GM12891 (cell line): ENCODE measurements around the gene SERPINE2.

Source experiments
- PAX5 ChIP-seq: IDR thresholded peaks from 2 replicates; pipeline ENCODE4 v1.6.1; 2011; ENCODE audit warnings: low read length, moderate library complexity, mild to moderate bottlenecking; ENCODE audit not compliant: insufficient read depth, severe bottlenecking
- POLR2A ChIP-seq: IDR thresholded peaks from 2 replicates; pipeline ENCODE4 v1.6.1; 2011; ENCODE audit warnings: low read depth, low read length, control low read depth
- POLR2AphosphoS5 ChIP-seq: IDR thresholded peaks from 2 replicates; pipeline ENCODE4 v1.6.1; 2011; ENCODE audit warnings: low read depth, low read length, control low read depth
- SPI1 ChIP-seq: IDR thresholded peaks from 2 replicates; pipeline ENCODE4 v1.6.1; 2011; ENCODE audit warnings: low read depth, low read length, control low read depth
- TAF1 ChIP-seq: IDR thresholded peaks from 2 replicates; pipeline ENCODE4 v1.6.1; 2011; ENCODE audit warnings: low read depth, low read length, control low read depth

DNA sequence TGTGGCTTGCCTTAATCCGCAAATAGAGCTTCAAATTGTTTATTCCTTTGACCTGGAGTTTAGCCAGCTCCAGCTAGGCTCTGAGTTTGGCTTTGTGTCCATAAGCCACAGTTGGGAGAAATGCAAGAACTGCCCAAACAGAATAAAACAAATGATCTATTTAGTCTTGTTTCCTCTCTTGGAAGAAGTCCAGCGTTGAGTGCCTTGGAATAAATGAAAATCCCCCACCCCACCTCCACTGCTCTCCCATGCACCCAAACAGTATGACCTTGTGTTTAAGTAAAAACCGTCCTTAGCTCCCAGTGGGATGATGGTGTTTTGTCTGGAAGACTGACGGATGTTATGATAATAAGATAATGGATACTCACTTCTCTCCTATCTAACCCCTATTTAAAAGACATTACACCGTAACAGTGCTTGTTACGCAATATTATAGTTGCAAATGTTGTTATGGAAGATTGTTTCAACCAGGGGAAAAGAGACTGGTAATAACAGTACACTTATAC is 3.2 kb upstream of the SERPINE2 start:
- TF ChIP-seq POLR2AphosphoS5 (no peak), SPI1 (no peak), POLR2A (no peak), PAX5 (no peak), TAF1 (no peak)
